SU-DHL-6 (cell line): Measurements from ENCODE around the gene ADRA2A.

Experiments used
- EZH2phosphoT487 ChIP-seq: fragments of 200-600 bp; sonication (generic), shearing (Covaris generic); conservative IDR thresholded peaks from 2 replicates; pipeline ENCODE4 v1.6.1; 2018; ENCODE audit warnings: mild to moderate bottlenecking, antibody characterized with exemption, low read length, moderate library complexity, mixed read lengths
- TF ChIP-seq, protein P1 (sequence below): fragments of 200-600 bp; sonication (generic); IDR thresholded peaks from one replicate; pipeline ENCODE4 v1.5.1; 2017; ENCODE audit warnings: antibody characterized with exemption, mild to moderate bottlenecking, low read length, moderate library complexity; ENCODE audit not compliant: insufficient read depth, poor library complexity, severe bottlenecking

DNA sequence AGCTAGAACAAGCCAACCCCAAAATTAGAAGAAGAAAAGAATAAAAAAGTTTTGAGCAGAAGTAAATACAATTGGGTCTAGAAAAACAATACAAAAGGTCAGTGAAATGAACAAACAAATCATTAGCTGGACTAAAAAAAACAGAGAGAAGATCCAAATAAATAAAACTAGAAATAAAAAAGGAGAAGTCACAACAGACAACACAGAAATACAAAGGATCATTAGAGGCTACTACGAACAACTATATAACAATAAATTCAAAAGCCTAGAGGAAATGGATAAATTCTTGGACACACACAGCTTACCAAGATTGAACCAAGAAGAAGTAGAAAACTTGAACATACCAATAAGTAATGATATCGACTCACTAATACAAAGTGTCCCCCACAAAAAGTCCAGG, 13.4 kb upstream of the ADRA2A start:
- TF ChIP-seq, protein P1, sequence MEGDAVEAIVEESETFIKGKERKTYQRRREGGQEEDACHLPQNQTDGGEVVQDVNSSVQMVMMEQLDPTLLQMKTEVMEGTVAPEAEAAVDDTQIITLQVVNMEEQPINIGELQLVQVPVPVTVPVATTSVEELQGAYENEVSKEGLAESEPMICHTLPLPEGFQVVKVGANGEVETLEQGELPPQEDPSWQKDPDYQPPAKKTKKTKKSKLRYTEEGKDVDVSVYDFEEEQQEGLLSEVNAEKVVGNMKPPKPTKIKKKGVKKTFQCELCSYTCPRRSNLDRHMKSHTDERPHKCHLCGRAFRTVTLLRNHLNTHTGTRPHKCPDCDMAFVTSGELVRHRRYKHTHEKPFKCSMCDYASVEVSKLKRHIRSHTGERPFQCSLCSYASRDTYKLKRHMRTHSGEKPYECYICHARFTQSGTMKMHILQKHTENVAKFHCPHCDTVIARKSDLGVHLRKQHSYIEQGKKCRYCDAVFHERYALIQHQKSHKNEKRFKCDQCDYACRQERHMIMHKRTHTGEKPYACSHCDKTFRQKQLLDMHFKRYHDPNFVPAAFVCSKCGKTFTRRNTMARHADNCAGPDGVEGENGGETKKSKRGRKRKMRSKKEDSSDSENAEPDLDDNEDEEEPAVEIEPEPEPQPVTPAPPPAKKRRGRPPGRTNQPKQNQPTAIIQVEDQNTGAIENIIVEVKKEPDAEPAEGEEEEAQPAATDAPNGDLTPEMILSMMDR: no peak
- no peak for TF ChIP-seq EZH2phosphoT487
